GM19452 (cell line): Measurements from ENCODE around the gene PAQR3.

Source experiments
- ATAC-seq: cut with Tn5 transposase; IDR thresholded peaks from one replicate; pipeline ENCODE4 v1.9.1; 2021; ENCODE audit not compliant: unreplicated experiment

The PAQR3 gene

DNA sequence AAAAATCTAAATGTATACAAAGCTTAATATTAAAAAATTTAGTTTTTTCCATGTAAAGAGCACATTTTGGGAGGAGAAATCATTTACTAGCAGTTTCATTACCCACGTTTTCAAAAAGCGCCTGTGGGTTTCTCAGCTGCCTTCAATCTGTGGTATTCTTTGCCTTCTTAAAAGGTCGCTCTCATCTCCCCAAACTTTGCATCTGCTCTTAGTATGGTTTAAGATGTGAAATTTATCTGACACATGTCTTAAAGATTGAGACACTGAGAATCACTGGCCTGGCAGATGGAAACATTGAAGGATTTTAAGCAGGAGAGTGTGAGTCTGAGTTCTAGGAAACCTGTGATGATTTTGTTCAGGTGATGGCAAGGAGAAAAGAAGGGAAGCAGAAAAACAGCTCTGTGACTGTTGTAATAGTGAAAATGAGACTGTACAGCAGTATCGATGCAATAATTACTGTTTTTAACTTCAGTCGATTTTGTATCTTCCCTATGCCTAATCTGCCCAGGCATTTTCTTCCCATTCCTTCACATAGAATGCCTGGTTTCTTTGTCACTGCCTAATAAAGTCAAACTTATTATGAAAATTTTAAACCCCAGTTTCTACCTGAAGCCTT lies 75.9 kb downstream of the PAQR3 start:
- ATAC-seq: peak; percentile 71

DNA sequence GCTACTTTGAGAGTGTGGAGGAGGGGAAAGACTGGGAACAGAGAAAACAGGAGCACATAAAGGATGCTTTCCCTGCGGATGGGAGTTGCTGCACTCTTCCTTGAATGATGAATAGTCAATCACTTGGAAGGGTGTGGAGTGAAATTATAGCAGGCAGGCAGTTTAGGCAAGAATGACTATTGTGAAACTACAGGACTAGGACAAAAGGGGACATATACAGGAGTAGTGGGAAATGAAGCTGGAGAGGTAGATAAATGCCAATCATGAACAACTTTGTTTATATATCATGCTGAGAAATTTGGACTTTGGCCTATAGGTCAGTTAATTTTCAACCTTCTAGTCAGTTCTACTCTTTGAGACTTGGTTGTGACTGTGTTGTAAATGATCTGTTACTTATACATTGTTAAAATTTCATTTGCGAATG lies 76.9 kb downstream of the PAQR3 start:
- ATAC-seq: no peak
